DOHH2 (cell line): ENCODE data around the gene CLDN22.

ENCODE experiments used
- EZH2phosphoT487 ChIP-seq: fragments of 200-600 bp; sonication (generic); IDR thresholded peaks from 2 replicates; pipeline ENCODE4 v1.6.1; 2017; ENCODE audit warnings: borderline replicate concordance, mild to moderate bottlenecking, antibody characterized with exemption, low read length, moderate library complexity, mixed read lengths
- TF ChIP-seq, protein P1 (sequence below): fragments of 200-600 bp; sonication (generic); IDR thresholded peaks from one replicate; pipeline ENCODE4 v1.5.1; 2014; ENCODE audit warnings: antibody characterized with exemption, mild to moderate bottlenecking, low read depth, low read length; ENCODE audit not compliant: poor library complexity, severe bottlenecking

DNA sequence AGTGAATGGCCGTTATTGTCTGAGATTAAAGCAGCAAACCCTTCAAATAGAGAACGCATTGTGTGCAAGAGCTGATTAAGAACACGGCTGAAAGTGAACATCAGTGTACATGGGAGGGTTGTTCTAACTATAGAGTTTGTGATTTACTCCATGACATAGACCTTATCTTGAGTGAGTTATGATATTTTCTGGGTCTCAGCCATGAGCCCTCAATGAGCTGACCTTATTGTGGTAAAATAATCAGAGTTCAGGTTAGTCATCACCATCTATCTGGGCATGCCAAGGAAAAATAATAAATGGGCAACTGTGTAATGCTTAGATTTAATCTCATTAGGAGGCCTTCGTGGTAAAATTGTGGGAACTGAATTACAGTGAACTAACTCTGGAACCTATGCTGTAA lies 35.3 kb upstream of the CLDN22 start:
- TF ChIP-seq, protein P1, sequence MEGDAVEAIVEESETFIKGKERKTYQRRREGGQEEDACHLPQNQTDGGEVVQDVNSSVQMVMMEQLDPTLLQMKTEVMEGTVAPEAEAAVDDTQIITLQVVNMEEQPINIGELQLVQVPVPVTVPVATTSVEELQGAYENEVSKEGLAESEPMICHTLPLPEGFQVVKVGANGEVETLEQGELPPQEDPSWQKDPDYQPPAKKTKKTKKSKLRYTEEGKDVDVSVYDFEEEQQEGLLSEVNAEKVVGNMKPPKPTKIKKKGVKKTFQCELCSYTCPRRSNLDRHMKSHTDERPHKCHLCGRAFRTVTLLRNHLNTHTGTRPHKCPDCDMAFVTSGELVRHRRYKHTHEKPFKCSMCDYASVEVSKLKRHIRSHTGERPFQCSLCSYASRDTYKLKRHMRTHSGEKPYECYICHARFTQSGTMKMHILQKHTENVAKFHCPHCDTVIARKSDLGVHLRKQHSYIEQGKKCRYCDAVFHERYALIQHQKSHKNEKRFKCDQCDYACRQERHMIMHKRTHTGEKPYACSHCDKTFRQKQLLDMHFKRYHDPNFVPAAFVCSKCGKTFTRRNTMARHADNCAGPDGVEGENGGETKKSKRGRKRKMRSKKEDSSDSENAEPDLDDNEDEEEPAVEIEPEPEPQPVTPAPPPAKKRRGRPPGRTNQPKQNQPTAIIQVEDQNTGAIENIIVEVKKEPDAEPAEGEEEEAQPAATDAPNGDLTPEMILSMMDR, result no peak
- no peak for TF ChIP-seq EZH2phosphoT487
